GM20000 (cell line): ENCODE data around the gene CD226.
A peak's percentile ranks its signal among the peaks of the same experiment; 100 is the strongest.
"Not testable (repeated sequence)": the region's sequence is repeated elsewhere in the genome, so short reads cannot be mapped to it uniquely, and the experiment has no call there.

Experiments used
- DNase-seq: peaks from one replicate; pipeline ENCODE4 v3.0.0; 2012; ENCODE audit warnings: low spot score
- CTCF ChIP-seq: IDR thresholded peaks from 2 replicates; pipeline ENCODE4 v1.5.1; 2012; ENCODE audit warnings: mild to moderate bottlenecking, control low read depth; ENCODE audit errors: extremely low read depth, missing control alignments

CD226 gene

GRCh38 chr18:69887256-69887655, 60.4 kb downstream of the CD226 start:
- DNase-seq: no peak
- no peak for TF ChIP-seq CTCF

GRCh38 chr18:69885841-69886531, 61.7 kb downstream of the CD226 start:
- TF ChIP-seq CTCF: no peak
- peak; percentile 42 for DNase-seq

- DNase-seq: no peak
- TF ChIP-seq CTCF: no peak
These were observed 62.3 kb downstream of the CD226 start for GRCh38 chr18:69885355-69885754.

GRCh38 chr18:69883781-69884180, 63.9 kb downstream of the CD226 start:
- no peak for TF ChIP-seq CTCF
- DNase-seq: no peak

GRCh38 chr18:69882965-69883668, 64.6 kb downstream of the CD226 start:
- TF ChIP-seq CTCF: no peak
- DNase-seq: no peak

GRCh38 chr18:69880083-69880482, 67.6 kb downstream of the CD226 start:
- TF ChIP-seq CTCF: no peak
- no peak for DNase-seq

- not testable (repeated sequence) for DNase-seq
These were observed 68.6 kb downstream of the CD226 start for GRCh38 chr18:69879051-69879450.
